ENCODE measurements around the gene ZNF106.

ZNF106 gene

GRCh38 chr15:42371096-42371495 lies 119.8 kb downstream of the ZNF106 start:
- no peak for DNase-seq (ENCODE audit: low read depth in 4 of 4, low spot score in 1 of 4)

GRCh38 chr15:42368096-42368495 lies 122.8 kb downstream of the ZNF106 start:
- DNase-seq (ENCODE audit: low read depth in 4 of 4, low spot score in 1 of 4) = no peak

- no peak for DNase-seq (ENCODE audit: low read depth in 4 of 4, low spot score in 1 of 4)
Measured at GRCh38 chr15:42367041-42367440, 123.9 kb downstream of the ZNF106 start.

GRCh38 chr15:42365921-42366550 lies 124.9 kb downstream of the ZNF106 start:
- DNase-seq (ENCODE audit: low read depth in 4 of 4, low spot score in 1 of 4) = no peak

- no peak for DNase-seq (ENCODE audit: low read depth in 4 of 4, low spot score in 1 of 4)
Measured at GRCh38 chr15:42364529-42364928, 126.4 kb downstream of the ZNF106 start.

GRCh38 chr15:42363942-42364341 lies 127.0 kb downstream of the ZNF106 start:
- DNase-seq (ENCODE audit: low read depth in 4 of 4, low spot score in 1 of 4) = no peak

- no peak for DNase-seq (ENCODE audit: low read depth in 4 of 4, low spot score in 1 of 4)
Measured at GRCh38 chr15:42363487-42363886, 127.5 kb downstream of the ZNF106 start.
